ENCODE data around the gene TENM4. TPM values are rescaled to one million over a fixed set of nuclear protein-coding genes. Genes with fewer than 3 reads are reported as not detected.
A peak's percentile ranks its signal among the peaks of the same experiment; 100 is the strongest.

TENM4 gene
- polyA plus RNA-seq, 1 of the 3 experiments (the other 2 are of a cell fraction) = 16.7 TPM

DNA sequence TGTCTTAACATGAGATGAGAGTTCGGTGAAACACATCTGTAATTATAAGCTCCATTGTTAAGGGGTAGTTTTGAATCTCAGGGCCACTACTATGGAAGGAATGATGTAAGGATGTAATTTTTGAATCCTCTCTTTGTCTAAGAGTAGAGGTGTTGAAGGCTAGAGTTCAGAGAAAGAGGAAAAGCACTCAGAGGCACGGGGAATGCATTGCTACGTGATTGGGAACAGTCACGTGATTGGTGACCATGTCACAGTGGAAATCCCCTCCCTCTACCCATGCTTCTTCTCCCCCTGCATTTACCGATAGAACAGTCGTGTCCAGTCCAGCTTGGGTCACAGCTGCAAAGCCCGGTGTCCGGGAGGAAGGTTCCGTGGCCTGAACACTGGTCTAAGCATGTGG, 635.8 kb downstream of the TENM4 start:
- H3K9me2 ChIP-seq = no peaks in the 10 kb centered on the region
- no peaks in the 10 kb centered on the region for H3K79me2 ChIP-seq (ENCODE audit: insufficient read depth)
- TF ChIP-seq RXRA (IDR thresholded peaks at IDR 0.05; ENCODE audit: borderline replicate concordance, low read depth) (no peak), USF2 (IDR thresholded peaks at IDR 0.05; ENCODE audit: borderline replicate concordance, low read depth, low read length) (no peak), MXI1 (IDR thresholded peaks at IDR 0.05; ENCODE audit: low read depth, low read length) (no peak), IRF3 (IDR thresholded peaks at IDR 0.05; ENCODE audit: low read depth, low read length) (no peak), FOXJ3 (CRISPR knock-in tag; IDR thresholded peaks at IDR 0.05) (no peak), FOXM1 (IDR thresholded peaks at IDR 0.05; ENCODE audit: low read depth) (no peak)
- TF ChIP-seq, protein P1, sequence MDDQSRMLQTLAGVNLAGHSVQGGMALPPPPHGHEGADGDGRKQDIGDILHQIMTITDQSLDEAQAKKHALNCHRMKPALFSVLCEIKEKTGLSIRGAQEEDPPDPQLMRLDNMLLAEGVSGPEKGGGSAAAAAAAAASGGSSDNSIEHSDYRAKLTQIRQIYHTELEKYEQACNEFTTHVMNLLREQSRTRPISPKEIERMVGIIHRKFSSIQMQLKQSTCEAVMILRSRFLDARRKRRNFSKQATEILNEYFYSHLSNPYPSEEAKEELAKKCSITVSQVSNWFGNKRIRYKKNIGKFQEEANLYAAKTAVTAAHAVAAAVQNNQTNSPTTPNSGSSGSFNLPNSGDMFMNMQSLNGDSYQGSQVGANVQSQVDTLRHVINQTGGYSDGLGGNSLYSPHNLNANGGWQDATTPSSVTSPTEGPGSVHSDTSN (IDR thresholded peaks at IDR 0.05) = no peak
- TF ChIP-seq, protein P2, sequence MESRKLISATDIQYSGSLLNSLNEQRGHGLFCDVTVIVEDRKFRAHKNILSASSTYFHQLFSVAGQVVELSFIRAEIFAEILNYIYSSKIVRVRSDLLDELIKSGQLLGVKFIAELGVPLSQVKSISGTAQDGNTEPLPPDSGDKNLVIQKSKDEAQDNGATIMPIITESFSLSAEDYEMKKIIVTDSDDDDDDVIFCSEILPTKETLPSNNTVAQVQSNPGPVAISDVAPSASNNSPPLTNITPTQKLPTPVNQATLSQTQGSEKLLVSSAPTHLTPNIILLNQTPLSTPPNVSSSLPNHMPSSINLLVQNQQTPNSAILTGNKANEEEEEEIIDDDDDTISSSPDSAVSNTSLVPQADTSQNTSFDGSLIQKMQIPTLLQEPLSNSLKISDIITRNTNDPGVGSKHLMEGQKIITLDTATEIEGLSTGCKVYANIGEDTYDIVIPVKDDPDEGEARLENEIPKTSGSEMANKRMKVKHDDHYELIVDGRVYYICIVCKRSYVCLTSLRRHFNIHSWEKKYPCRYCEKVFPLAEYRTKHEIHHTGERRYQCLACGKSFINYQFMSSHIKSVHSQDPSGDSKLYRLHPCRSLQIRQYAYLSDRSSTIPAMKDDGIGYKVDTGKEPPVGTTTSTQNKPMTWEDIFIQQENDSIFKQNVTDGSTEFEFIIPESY (IDR thresholded peaks at IDR 0.05; ENCODE audit: borderline replicate concordance, low read depth) = no peak
- H4K20me1 ChIP-seq (ENCODE audit: insufficient read depth) = no peaks in the 10 kb centered on the region
- DNase-seq = no peak
- H3K4me2 ChIP-seq = no peak overlapping the region
- H3K27ac ChIP-seq (ENCODE audit: low read depth in 2 of 2, low read length in 1 of 2) = peak overlapping the region in 1 of 2 experiments; percentile 66; a peak in 1 of 4 replicates
- no peak overlapping the region for H3K4me3 ChIP-seq (ENCODE audit: low read depth in 2 of 2, low read length in 1 of 2)
- POLR2A ChIA-PET = no interaction called here
- WGBS (ENCODE audit: low lambda C conversion rate) = 91% methylated on average over 7 of the region's 9 CpGs
- no peaks in the 10 kb centered on the region for H3K27me3 ChIP-seq (ENCODE audit: insufficient read depth)
- H3K36me3 ChIP-seq (replicated peaks in 1 of 2; ENCODE audit: control insufficient read depth in 1 of 2, insufficient read depth in 2 of 2, low read length in 1 of 2) = peaks cover 0 to 7% of the 10 kb centered on the region in 2 experiments
- CTCF ChIA-PET = interaction anchor here (1.4 to 2.1 kb wide), 2 partner anchors 12 to 295 kb away, joined by 5 to 8 read pairs; no protein-coding TSS in a partner anchor
- no peak overlapping the region for H3K9ac ChIP-seq
- peaks cover 34 to 40% of the 10 kb centered on the region in 2 experiments for H3K4me1 ChIP-seq (ENCODE audit: control insufficient read depth in 1 of 2, insufficient read depth in 2 of 2, low read depth in 1 of 2, low read length in 1 of 2)
- peaks cover 15% of the 10 kb centered on the region for H3F3A ChIP-seq (replicated peaks; ENCODE audit: insufficient read depth)
- no peaks in the 10 kb centered on the region for H3K9me3 ChIP-seq
- no peak overlapping the region for H2AFZ ChIP-seq (ENCODE audit: low read depth)

- no peaks in the 10 kb centered on the region for H3K27me3 ChIP-seq (ENCODE audit: insufficient read depth)
- no peak overlapping the region for H3K4me2 ChIP-seq
- CTCF ChIA-PET = interaction anchor here (0.7 to 2.1 kb wide), 5 partner anchors 11 to 157 kb away, joined by 3 to 9 read pairs (median 5); no protein-coding TSS in a partner anchor
- no peak overlapping the region for H3K4me3 ChIP-seq (ENCODE audit: low read depth in 2 of 2, low read length in 1 of 2)
- no peaks in the 10 kb centered on the region for H4K20me1 ChIP-seq (ENCODE audit: insufficient read depth)
- no peaks in the 10 kb centered on the region for H3K9me3 ChIP-seq
- H2AFZ ChIP-seq (ENCODE audit: low read depth) = no peak overlapping the region
- H3K36me3 ChIP-seq (replicated peaks in 1 of 2; ENCODE audit: control insufficient read depth in 1 of 2, insufficient read depth in 2 of 2, low read length in 1 of 2) = peaks cover 0 to 7% of the 10 kb centered on the region in 2 experiments
- H3K4me1 ChIP-seq (ENCODE audit: control insufficient read depth in 1 of 2, insufficient read depth in 2 of 2, low read depth in 1 of 2, low read length in 1 of 2) = peaks cover 25 to 36% of the 10 kb centered on the region in 2 experiments
- H3K27ac ChIP-seq (ENCODE audit: low read depth in 2 of 2, low read length in 1 of 2) = peak overlapping the region in 1 of 2 experiments; percentile 66; a peak in 2 of 4 replicates
- no peak for DNase-seq
- POLR2A ChIA-PET = no interaction called here
- H3K9me2 ChIP-seq = no peaks in the 10 kb centered on the region
- WGBS (ENCODE audit: low lambda C conversion rate) = 80% methylated on average over 3 of the region's 3 CpGs
- TF ChIP-seq GATA2 (CRISPR knock-in tag; IDR thresholded peaks at IDR 0.05) (peak; percentile 33; the same call in 1 of the 2 replicates), RAD21 (IDR thresholded peaks at IDR 0.05; ENCODE audit: low read length) (no peak)
- H3K79me2 ChIP-seq (ENCODE audit: insufficient read depth) = no peaks in the 10 kb centered on the region
- H3F3A ChIP-seq (replicated peaks; ENCODE audit: insufficient read depth) = peaks cover 15% of the 10 kb centered on the region
- no peak overlapping the region for H3K9ac ChIP-seq
These were observed 636.8 kb downstream of the TENM4 start for GRCh38 chr11:78803995-78804394.

All from SK-N-SH (cell line).